ENCODE data around the gene KLF2. TPM values are rescaled to one million over a fixed set of nuclear protein-coding genes. Genes with fewer than 3 reads are reported as not detected.
A peak's percentile ranks its signal among the peaks of the same experiment; 100 is the strongest.
"Not testable (repeated sequence)": the region's sequence is repeated elsewhere in the genome, so short reads cannot be mapped to it uniquely, and the experiment has no call there.

The KLF2 gene
- total RNA-seq, 1 experiment from 2014 or later, result 10.2 TPM

GRCh38 chr19:16336571-16336970, 11.9 kb downstream of the KLF2 start:
- no peak for DNase-seq (ENCODE audit: low spot score)

- DNase-seq (ENCODE audit: low spot score), result no peak
These were observed 13.3 kb downstream of the KLF2 start for GRCh38 chr19:16337809-16338469.

GRCh38 chr19:16338470-16339360, 14.1 kb downstream of the KLF2 start:
- peak; percentile 99 for DNase-seq (ENCODE audit: low spot score)

GRCh38 chr19:16339361-16339725, 14.7 kb downstream of the KLF2 start:
- no peak for DNase-seq (ENCODE audit: low spot score)

GRCh38 chr19:16340092-16340491, 15.5 kb downstream of the KLF2 start:
- DNase-seq (ENCODE audit: low spot score), result peak; percentile 82

- DNase-seq (ENCODE audit: low spot score), result no peak
These were observed 16.0 kb downstream of the KLF2 start for GRCh38 chr19:16340654-16341053.

GRCh38 chr19:16342002-16342715, 17.5 kb downstream of the KLF2 start:
- peak; percentile 85 for DNase-seq (ENCODE audit: low spot score)

GRCh38 chr19:16343156-16343555, 18.5 kb downstream of the KLF2 start:
- DNase-seq (ENCODE audit: low spot score), result no peak

- DNase-seq (ENCODE audit: low spot score), result no peak
These were observed 20.8 kb downstream of the KLF2 start for GRCh38 chr19:16345457-16345856.

- DNase-seq (ENCODE audit: low spot score), result not testable (repeated sequence)
These were observed 22.5 kb downstream of the KLF2 start for GRCh38 chr19:16347099-16347498.

- no peak for DNase-seq (ENCODE audit: low spot score)
These were observed 23.1 kb downstream of the KLF2 start for GRCh38 chr19:16347706-16348105.

- no peak for DNase-seq (ENCODE audit: low spot score)
These were observed 25.0 kb downstream of the KLF2 start for GRCh38 chr19:16349551-16350152.

- peak; percentile 66 for DNase-seq (ENCODE audit: low spot score)
These were observed 26.6 kb downstream of the KLF2 start for GRCh38 chr19:16351133-16351809.

- DNase-seq (ENCODE audit: low spot score), result peak; percentile 31
These were observed 30.8 kb downstream of the KLF2 start for GRCh38 chr19:16355293-16356043.

GRCh38 chr19:16358456-16358855, 33.8 kb downstream of the KLF2 start:
- no peak for DNase-seq (ENCODE audit: low spot score)

GRCh38 chr19:16359074-16359473, 34.4 kb downstream of the KLF2 start:
- no peak for DNase-seq (ENCODE audit: low spot score)

- DNase-seq (ENCODE audit: low spot score), result no peak
These were observed 35.3 kb downstream of the KLF2 start for GRCh38 chr19:16359964-16360363.

GRCh38 chr19:16360738-16361137, 36.1 kb downstream of the KLF2 start:
- no peak for DNase-seq (ENCODE audit: low spot score)

- DNase-seq (ENCODE audit: low spot score), result no peak
These were observed 36.6 kb downstream of the KLF2 start for GRCh38 chr19:16361254-16361653.

GRCh38 chr19:16361926-16362325, 37.3 kb downstream of the KLF2 start:
- DNase-seq (ENCODE audit: low spot score), result no peak

All from A172 (cell line).